ENCODE results near the gene BBS12. TPM values are rescaled to one million over a fixed set of nuclear protein-coding genes. Genes with fewer than 3 reads are reported as not detected.

The BBS12 gene
- total and polyA plus RNA-seq, 2 donors (not counting 1 experiment from before 2014, with no cell fraction given), result 3.6 to 8.4 TPM

- H3K36me3 ChIP-seq (ENCODE audit: control insufficient read depth, insufficient read depth, low read length), result no peaks in the 10 kb centered on the region
- H3K27me3 ChIP-seq (ENCODE audit: control insufficient read depth, insufficient read depth, low read length), result no peaks in the 10 kb centered on the region
- no peak overlapping the region for H3K4me3 ChIP-seq (replicated peaks in 1 of 4; ENCODE audit: control extremely low read depth in 1 of 4, insufficient read depth in 1 of 4, low read depth in 3 of 4, low read length in 4 of 4)
- TF ChIP-seq, protein P1, sequence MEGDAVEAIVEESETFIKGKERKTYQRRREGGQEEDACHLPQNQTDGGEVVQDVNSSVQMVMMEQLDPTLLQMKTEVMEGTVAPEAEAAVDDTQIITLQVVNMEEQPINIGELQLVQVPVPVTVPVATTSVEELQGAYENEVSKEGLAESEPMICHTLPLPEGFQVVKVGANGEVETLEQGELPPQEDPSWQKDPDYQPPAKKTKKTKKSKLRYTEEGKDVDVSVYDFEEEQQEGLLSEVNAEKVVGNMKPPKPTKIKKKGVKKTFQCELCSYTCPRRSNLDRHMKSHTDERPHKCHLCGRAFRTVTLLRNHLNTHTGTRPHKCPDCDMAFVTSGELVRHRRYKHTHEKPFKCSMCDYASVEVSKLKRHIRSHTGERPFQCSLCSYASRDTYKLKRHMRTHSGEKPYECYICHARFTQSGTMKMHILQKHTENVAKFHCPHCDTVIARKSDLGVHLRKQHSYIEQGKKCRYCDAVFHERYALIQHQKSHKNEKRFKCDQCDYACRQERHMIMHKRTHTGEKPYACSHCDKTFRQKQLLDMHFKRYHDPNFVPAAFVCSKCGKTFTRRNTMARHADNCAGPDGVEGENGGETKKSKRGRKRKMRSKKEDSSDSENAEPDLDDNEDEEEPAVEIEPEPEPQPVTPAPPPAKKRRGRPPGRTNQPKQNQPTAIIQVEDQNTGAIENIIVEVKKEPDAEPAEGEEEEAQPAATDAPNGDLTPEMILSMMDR (conservative IDR thresholded peaks at IDR 0.05 in 1 of 2, IDR thresholded peaks at IDR 0.05 in 1 of 2; ENCODE audit: low read depth in 1 of 2, low read length in 2 of 2), result no peak
- no peak for TF ChIP-seq EZH2 (IDR thresholded peaks at IDR 0.05; ENCODE audit: low read length, missing control alignments)
- H4K20me1 ChIP-seq (ENCODE audit: control insufficient read depth, extremely low read depth, insufficient read depth, low read length), result no peaks in the 10 kb centered on the region
- H3K9me3 ChIP-seq (ENCODE audit: control insufficient read depth, insufficient read depth, low read depth, low read length), result no peaks in the 10 kb centered on the region
- peaks cover 6% of the 10 kb centered on the region for H3K4me1 ChIP-seq (ENCODE audit: control insufficient read depth, extremely low read depth, insufficient read depth, low read length)
- H2AFZ ChIP-seq (ENCODE audit: low read length), result no peak overlapping the region
- no peaks in the 10 kb centered on the region for H3K79me2 ChIP-seq (ENCODE audit: control insufficient read depth, insufficient read depth, low read length)
- no peak overlapping the region for H3K4me2 ChIP-seq (ENCODE audit: extremely low read depth, insufficient read depth, low read length)
- H3K27ac ChIP-seq (ENCODE audit: insufficient read depth, low read length), result no peak overlapping the region
- H3K9ac ChIP-seq (ENCODE audit: insufficient read depth, low read length), result no peak overlapping the region
- DNase-seq (ENCODE audit: low read depth in 2 of 2), result peak in 1 of 2 donors; percentile 77
Observed at GRCh38 chr4:122744229-122744628, 11.7 kb downstream of the BBS12 start.

DNA sequence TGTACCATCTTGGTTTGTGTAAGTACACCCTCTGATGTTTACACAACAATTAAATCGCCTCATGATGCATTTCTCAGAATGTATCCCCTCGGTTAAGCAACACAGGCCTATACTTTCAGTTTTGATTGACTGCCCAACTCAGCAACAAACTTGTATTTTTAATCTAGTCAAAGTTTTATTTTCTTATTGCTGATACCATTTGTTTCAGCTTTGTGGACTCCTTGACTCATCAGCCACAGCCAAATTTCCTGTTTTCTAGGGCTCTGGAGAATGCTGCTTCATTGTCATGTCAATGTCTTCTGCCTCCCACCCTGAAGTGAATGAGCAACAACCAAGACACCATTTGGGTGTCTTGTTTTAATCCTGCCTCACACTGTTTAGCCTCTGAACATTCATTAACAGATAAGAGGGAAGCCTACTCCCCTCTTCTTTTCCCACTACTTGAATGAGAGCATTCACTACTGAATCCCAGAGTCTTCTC lies 14.0 kb downstream of the BBS12 start:
- peaks cover 2% of the 10 kb centered on the region for H3K4me1 ChIP-seq (ENCODE audit: control insufficient read depth, extremely low read depth, insufficient read depth, low read length)
- no peak for DNase-seq (ENCODE audit: low read depth in 2 of 2)
- no peaks in the 10 kb centered on the region for H4K20me1 ChIP-seq (ENCODE audit: control insufficient read depth, extremely low read depth, insufficient read depth, low read length)
- H3K9me3 ChIP-seq (ENCODE audit: control insufficient read depth, insufficient read depth, low read depth, low read length), result no peaks in the 10 kb centered on the region
- H3K79me2 ChIP-seq (ENCODE audit: control insufficient read depth, insufficient read depth, low read length), result no peaks in the 10 kb centered on the region
- no peak overlapping the region for H3K4me3 ChIP-seq (replicated peaks in 1 of 4; ENCODE audit: control extremely low read depth in 1 of 4, insufficient read depth in 1 of 4, low read depth in 3 of 4, low read length in 4 of 4)
- TF ChIP-seq EZH2 (IDR thresholded peaks at IDR 0.05; ENCODE audit: low read length, missing control alignments), result no peak
- TF ChIP-seq, protein P1 (conservative IDR thresholded peaks at IDR 0.05 in 1 of 2, IDR thresholded peaks at IDR 0.05 in 1 of 2; ENCODE audit: low read depth in 1 of 2, low read length in 2 of 2), result no peak
- no peak overlapping the region for H3K4me2 ChIP-seq (ENCODE audit: extremely low read depth, insufficient read depth, low read length)
- no peaks in the 10 kb centered on the region for H3K27me3 ChIP-seq (ENCODE audit: control insufficient read depth, insufficient read depth, low read length)
- no peak overlapping the region for H3K9ac ChIP-seq (ENCODE audit: insufficient read depth, low read length)
- H2AFZ ChIP-seq (ENCODE audit: low read length), result no peak overlapping the region
- H3K36me3 ChIP-seq (ENCODE audit: control insufficient read depth, insufficient read depth, low read length), result no peaks in the 10 kb centered on the region
- no peak overlapping the region for H3K27ac ChIP-seq (ENCODE audit: insufficient read depth, low read length)

DNA sequence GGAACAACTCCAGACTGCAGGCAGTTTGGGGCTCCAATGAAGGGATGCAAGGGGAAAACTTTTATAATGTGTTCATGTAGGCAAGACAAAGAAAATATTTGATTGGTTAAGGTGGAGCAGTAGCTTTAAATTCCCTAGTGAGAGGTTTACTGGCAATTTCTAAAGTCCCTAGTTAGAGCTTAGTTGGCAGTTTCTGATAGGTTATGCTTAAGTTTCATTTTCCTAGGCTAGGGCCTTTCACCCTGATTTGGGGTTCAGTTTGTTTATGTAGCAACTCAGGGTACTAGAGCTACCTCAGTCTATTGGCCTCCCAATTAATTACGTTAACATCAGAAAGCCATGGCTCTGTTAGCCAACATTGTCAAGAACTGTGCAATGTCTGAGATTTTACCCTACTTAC lies 14.6 kb downstream of the BBS12 start:
- TF ChIP-seq EZH2 (IDR thresholded peaks at IDR 0.05; ENCODE audit: low read length, missing control alignments), result no peak
- TF ChIP-seq, protein P1 (conservative IDR thresholded peaks at IDR 0.05 in 1 of 2, IDR thresholded peaks at IDR 0.05 in 1 of 2; ENCODE audit: low read depth in 1 of 2, low read length in 2 of 2), result no peak
- H3K4me3 ChIP-seq (replicated peaks in 1 of 4; ENCODE audit: control extremely low read depth in 1 of 4, insufficient read depth in 1 of 4, low read depth in 3 of 4, low read length in 4 of 4), result no peak overlapping the region

More for the DNA sequence above, 14.6 kb downstream of the BBS12 start:
- H4K20me1 ChIP-seq (ENCODE audit: control insufficient read depth, extremely low read depth, insufficient read depth, low read length), result no peaks in the 10 kb centered on the region
- H3K79me2 ChIP-seq (ENCODE audit: control insufficient read depth, insufficient read depth, low read length), result no peaks in the 10 kb centered on the region
- no peak overlapping the region for H3K27ac ChIP-seq (ENCODE audit: insufficient read depth, low read length)
- H3K36me3 ChIP-seq (ENCODE audit: control insufficient read depth, insufficient read depth, low read length), result no peaks in the 10 kb centered on the region
- no peaks in the 10 kb centered on the region for H3K27me3 ChIP-seq (ENCODE audit: control insufficient read depth, insufficient read depth, low read length)
- no peak overlapping the region for H3K9ac ChIP-seq (ENCODE audit: insufficient read depth, low read length)
- no peak overlapping the region for H3K4me2 ChIP-seq (ENCODE audit: extremely low read depth, insufficient read depth, low read length)
- H3K4me1 ChIP-seq (ENCODE audit: control insufficient read depth, extremely low read depth, insufficient read depth, low read length), result peaks cover 2% of the 10 kb centered on the region
- no peak for DNase-seq (ENCODE audit: low read depth in 2 of 2)
- H3K9me3 ChIP-seq (ENCODE audit: control insufficient read depth, insufficient read depth, low read depth, low read length), result no peaks in the 10 kb centered on the region
- no peak overlapping the region for H2AFZ ChIP-seq (ENCODE audit: low read length)

All from fibroblast of lung (primary cell).